ENCODE measurements around the gene KIF4A. TPM values are rescaled to one million over a fixed set of nuclear protein-coding genes. Genes with fewer than 3 reads are reported as not detected.

Gene KIF4A
- total RNA-seq, 4 donors from 2014 or later: 1.3 to 17.3 (median 4.6) TPM

GRCh38 chrX:70411475-70411874, 121.6 kb downstream of the KIF4A start:
- H3K9me3 ChIP-seq: no peaks in the 10 kb centered on the region
- no peak for TF ChIP-seq POLR2A (IDR thresholded peaks at IDR 0.05)
- no peak overlapping the region for H3K4me3 ChIP-seq
- H3K36me3 ChIP-seq: no peaks in the 10 kb centered on the region
- no peak overlapping the region for H3K27ac ChIP-seq
- no peak for DNase-seq
- H3K27me3 ChIP-seq: no peaks in the 10 kb centered on the region
- no peaks in the 10 kb centered on the region for H3K4me1 ChIP-seq

DNA sequence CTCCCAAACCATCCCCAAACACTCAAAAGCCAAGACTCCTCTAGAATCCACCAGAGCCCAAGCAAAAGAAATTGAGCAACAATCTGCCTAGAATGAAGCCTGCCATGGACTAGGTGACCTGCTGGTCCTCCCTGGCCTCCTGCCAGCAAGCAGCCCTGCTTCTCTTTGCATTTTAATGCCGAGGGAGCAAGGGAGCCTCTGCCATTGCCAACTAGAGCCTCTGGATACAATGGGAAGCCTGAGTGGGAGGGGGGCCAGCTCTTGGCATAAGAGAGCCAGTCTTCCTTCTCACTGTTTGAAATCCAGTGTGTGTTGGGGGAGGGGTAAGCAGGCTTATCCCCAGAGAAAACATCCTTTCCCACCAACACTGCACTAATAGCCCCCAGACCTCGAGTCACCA, 131.7 kb downstream of the KIF4A start:
- Histone ChIP-seq H3K27me3 (no peaks in the 10 kb centered on the region), H3K27ac (no peak overlapping the region), H3K9me3 (no peaks in the 10 kb centered on the region), H3K36me3 (no peaks in the 10 kb centered on the region), H3K4me1 (no peaks in the 10 kb centered on the region), H3K4me3 (no peak overlapping the region)
- TF ChIP-seq POLR2A (IDR thresholded peaks at IDR 0.05): no peak
- TF ChIP-seq, protein P1, sequence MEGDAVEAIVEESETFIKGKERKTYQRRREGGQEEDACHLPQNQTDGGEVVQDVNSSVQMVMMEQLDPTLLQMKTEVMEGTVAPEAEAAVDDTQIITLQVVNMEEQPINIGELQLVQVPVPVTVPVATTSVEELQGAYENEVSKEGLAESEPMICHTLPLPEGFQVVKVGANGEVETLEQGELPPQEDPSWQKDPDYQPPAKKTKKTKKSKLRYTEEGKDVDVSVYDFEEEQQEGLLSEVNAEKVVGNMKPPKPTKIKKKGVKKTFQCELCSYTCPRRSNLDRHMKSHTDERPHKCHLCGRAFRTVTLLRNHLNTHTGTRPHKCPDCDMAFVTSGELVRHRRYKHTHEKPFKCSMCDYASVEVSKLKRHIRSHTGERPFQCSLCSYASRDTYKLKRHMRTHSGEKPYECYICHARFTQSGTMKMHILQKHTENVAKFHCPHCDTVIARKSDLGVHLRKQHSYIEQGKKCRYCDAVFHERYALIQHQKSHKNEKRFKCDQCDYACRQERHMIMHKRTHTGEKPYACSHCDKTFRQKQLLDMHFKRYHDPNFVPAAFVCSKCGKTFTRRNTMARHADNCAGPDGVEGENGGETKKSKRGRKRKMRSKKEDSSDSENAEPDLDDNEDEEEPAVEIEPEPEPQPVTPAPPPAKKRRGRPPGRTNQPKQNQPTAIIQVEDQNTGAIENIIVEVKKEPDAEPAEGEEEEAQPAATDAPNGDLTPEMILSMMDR (IDR thresholded peaks at IDR 0.05): no peak
- no peak for DNase-seq

- H3K4me3 ChIP-seq: peak within 1 kb of the TSS in 2 of 4 donors; percentile 37 to 46
- peak in 2 of 3 donors; percentile 61 to 63 for DNase-seq
- H3K27ac ChIP-seq: peak within 1 kb of the TSS in 2 of 4 donors; percentile 61 to 63
These were observed 133.0 kb downstream of the KIF4A start, which contains the start of gene GDPD2 for GRCh38 chrX:70422851-70423341. GDPD2 (plus strand) TSS chrX:70423314; CDS start chrX:70424985, 1,671 bp downstream.

DNA sequence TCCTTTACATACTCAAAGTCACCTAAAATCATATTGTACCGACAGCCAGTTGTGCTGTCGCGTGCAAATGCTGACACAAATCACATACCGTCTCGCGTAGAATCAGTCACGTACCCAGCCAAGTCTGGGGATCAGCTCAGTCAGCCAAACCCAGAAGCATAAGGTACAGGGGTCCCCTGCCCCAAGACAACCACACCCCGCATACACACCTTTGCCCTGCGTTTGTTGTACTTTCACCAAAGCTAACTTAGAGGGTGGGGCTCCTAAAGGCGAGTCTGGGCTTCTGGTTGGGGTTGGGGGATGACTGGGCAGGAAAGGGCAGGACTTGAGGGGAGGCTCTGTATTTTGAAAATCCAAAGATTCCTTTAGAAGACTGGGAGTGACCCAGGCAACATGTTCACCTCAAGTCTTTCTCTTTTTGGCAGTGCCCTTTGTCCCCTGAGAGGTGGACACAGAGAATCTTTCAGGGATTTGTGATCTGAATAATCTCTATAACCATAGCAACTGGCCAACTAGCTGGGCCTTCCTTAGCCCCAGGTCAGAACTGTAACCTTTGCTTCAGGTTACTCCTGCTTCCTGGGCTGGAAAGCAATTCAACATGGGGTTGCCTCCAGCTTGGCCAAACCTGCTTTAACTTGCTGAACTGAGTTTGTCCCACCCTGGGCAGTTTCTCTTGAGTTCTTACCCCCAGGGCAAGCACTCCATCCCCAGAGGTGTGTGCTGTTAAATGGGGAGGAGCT, 134.2 kb downstream of the KIF4A start:
- Histone ChIP-seq H3K9me3 (no peaks in the 10 kb centered on the region), H3K27ac (peak overlapping the region in 2 of 4 donors; percentile 61 to 63), H3K4me3 (peak overlapping the region in 2 of 4 donors; percentile 37 to 46), H3K27me3 (no peaks in the 10 kb centered on the region), H3K36me3 (no peaks in the 10 kb centered on the region), H3K4me1 (no peaks in the 10 kb centered on the region)
- TF ChIP-seq, protein P1 (IDR thresholded peaks at IDR 0.05): no peak
- no peak for TF ChIP-seq POLR2A (IDR thresholded peaks at IDR 0.05)
- DNase-seq: peak in 1 of 3 donors; percentile 52

More at GRCh38 chrX:70422851-70423341, 133.0 kb downstream of the KIF4A start, which contains the start of gene GDPD2:
- H3K27me3 ChIP-seq: no peaks in the 10 kb centered on the region
- no peaks in the 10 kb centered on the region for H3K4me1 ChIP-seq
- no peaks in the 10 kb centered on the region for H3K36me3 ChIP-seq
- no peaks in the 10 kb centered on the region for H3K9me3 ChIP-seq
- TF ChIP-seq, protein P1 (IDR thresholded peaks at IDR 0.05): peak in 3 of 6 experiments; percentile 51 to 61 (median 55)
- TF ChIP-seq POLR2A (IDR thresholded peaks at IDR 0.05): peak; percentile 13 to 17

- Histone ChIP-seq H3K9me3 (no peaks in the 10 kb centered on the region), H3K27me3 (no peaks in the 10 kb centered on the region), H3K4me3 (no peak overlapping the region), H3K4me1 (no peaks in the 10 kb centered on the region), H3K27ac (peak overlapping the region in 1 of 4 donors; percentile 12), H3K36me3 (no peaks in the 10 kb centered on the region)
- no peak for TF ChIP-seq POLR2A (IDR thresholded peaks at IDR 0.05)
- TF ChIP-seq, protein P1 (IDR thresholded peaks at IDR 0.05): no peak
- no peak for DNase-seq
These were observed 134.9 kb downstream of the KIF4A start for GRCh38 chrX:70424801-70425200.

All from Peyer's patch (tissue), 4 donors.